ENCODE measurements around the gene CCDC92B.

DNA sequence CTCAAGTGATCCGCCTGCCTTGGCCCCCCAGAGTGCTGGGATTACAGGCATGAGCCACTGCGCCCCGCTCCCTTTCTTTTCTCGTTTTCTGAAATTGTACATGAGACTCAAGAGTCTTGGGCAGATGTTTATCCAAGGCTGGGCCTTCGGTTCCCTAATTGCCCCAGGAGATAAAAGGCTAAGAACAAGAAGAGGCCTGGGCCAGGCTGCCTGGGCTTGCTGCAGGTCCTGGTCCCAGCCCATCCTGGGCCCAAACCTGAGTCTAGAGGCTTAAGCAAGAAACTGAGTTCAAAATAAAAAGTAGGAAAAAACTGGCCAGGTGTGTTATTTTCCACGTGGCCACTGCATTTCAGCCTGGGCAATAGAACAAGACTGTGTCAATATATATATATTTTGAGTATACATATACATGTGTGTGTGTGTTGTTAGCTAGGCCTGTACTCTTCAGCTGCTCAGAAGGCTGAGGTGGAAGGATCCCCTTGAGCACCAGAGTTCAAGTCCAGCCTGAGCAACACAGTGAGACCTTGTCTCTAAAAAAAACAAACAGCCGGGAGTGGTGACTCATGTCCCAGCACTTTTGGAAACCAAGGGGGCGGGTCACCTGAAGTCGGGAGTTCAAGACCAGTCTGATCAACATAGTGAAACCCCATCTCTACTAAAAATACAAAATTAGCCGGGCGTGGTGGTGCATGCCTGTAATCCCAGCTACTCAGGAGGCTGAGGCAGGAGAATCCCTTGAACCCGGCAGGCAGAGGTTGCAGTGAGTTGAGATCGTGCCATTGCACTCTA is 31.1 kb downstream of the CCDC92B start:
- TF ChIP-seq, protein P1, sequence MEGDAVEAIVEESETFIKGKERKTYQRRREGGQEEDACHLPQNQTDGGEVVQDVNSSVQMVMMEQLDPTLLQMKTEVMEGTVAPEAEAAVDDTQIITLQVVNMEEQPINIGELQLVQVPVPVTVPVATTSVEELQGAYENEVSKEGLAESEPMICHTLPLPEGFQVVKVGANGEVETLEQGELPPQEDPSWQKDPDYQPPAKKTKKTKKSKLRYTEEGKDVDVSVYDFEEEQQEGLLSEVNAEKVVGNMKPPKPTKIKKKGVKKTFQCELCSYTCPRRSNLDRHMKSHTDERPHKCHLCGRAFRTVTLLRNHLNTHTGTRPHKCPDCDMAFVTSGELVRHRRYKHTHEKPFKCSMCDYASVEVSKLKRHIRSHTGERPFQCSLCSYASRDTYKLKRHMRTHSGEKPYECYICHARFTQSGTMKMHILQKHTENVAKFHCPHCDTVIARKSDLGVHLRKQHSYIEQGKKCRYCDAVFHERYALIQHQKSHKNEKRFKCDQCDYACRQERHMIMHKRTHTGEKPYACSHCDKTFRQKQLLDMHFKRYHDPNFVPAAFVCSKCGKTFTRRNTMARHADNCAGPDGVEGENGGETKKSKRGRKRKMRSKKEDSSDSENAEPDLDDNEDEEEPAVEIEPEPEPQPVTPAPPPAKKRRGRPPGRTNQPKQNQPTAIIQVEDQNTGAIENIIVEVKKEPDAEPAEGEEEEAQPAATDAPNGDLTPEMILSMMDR (IDR thresholded peaks at IDR 0.05) = no peak
- TF ChIP-seq EP300 (IDR thresholded peaks at IDR 0.05) = no peak

All from ovary (tissue), 3 donors.